HG03378 (cell line): Measurements from ENCODE around the gene PIK3CD.
"Not testable (repeated sequence)": the region's sequence is repeated elsewhere in the genome, so short reads cannot be mapped to it uniquely, and the experiment has no call there.

Experiments
- ATAC-seq: cut with Tn5 transposase; IDR thresholded peaks from one replicate; pipeline ENCODE4 v1.9.1; 2021; ENCODE audit warnings: mild to moderate bottlenecking, moderate library complexity; ENCODE audit not compliant: unreplicated experiment

The PIK3CD gene

GRCh38 chr1:9653491-9654050 is 2.0 kb downstream of the PIK3CD start:
- ATAC-seq: no peak

GRCh38 chr1:9654051-9654833 is 2.7 kb downstream of the PIK3CD start:
- ATAC-seq: no peak

- ATAC-seq: no peak
These were observed 3.5 kb downstream of the PIK3CD start for GRCh38 chr1:9654834-9655723.

- ATAC-seq: no peak
These were observed 4.3 kb downstream of the PIK3CD start for GRCh38 chr1:9655836-9656235.

DNA sequence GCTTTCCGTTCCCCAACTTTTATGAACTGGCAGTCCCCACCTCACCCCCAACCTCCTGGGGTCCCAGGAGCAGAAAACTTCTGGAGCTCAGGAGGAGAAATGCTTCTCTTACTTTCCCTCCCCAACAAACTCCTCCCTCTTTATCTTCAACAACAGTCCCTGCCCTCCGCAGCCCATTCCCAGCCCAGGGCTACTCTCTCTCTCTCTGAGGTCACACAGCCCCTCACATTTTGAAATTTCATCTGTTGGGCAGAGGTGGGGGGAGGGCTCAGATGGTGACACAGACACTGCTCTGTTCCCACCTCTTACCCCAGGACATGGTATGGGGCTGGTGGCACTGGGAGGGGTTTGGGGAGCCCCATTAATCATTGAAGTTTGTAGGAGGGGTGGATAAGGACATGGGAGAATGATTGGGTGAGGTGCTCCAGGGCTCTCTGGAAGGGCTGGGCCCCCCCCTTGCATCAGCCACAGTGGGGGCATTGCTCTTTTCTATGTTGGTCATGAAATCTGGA is 6.0 kb downstream of the PIK3CD start:
- no peak for ATAC-seq

DNA sequence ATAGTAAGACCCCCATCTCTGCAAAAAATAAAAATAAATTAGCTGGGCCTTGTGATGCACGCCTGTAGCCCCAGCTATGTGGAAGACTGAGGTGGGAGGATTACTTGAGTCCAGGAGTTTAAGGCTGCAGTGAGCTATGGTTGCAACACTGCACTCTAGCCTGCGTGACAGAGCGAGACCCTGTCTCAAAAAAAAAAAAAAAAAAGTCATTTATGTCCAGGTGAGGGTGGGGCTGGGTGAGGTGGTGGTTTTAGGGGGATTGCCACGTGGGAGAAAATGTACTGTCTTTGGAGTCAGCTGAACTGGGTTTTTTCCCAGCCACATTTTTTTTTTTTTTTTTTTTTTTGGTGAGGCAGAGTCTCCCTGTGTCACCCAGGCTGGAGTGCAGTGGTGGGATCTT is 6.7 kb downstream of the PIK3CD start:
- ATAC-seq: no peak

- no peak for ATAC-seq
These were observed 7.8 kb downstream of the PIK3CD start for GRCh38 chr1:9659328-9659727.

DNA sequence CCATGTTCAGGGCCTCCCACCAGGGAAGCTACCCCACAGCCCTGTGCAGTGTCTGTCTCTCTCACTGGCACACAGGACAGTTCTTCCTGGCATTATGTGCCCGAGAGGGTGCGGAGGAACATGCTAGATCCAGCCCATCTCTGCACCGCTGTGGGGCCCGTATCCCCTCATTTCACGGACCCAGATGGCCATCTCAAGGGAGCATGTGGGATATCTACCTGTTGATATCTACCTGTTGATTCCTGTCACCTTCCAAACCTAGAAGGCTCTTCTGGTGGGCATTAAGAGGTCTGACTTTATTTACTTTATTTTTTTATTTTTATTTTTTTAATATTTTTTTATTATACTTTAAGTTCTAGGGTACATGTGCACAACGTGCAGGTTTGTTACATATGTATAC is 11.7 kb downstream of the PIK3CD start:
- no peak for ATAC-seq

DNA sequence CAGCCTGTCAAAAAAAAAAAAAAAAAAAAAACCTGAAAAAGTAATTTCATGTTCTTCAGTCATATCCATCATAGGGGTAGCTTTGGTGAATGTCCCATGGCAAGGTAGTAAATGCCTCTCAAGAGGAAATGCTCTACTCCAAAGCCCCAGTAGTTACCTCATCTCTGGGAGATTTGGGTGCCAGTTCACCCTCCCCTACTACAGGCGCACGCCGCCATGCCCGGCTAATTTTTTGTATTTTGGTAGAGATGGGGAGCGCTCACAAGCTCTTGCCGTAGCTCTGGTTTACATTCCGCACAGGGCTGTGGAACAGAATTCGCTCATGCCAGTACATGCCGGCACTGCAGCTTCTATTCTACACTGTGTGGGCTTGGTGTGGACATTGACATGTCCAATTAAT is 13.7 kb downstream of the PIK3CD start:
- no peak for ATAC-seq

DNA sequence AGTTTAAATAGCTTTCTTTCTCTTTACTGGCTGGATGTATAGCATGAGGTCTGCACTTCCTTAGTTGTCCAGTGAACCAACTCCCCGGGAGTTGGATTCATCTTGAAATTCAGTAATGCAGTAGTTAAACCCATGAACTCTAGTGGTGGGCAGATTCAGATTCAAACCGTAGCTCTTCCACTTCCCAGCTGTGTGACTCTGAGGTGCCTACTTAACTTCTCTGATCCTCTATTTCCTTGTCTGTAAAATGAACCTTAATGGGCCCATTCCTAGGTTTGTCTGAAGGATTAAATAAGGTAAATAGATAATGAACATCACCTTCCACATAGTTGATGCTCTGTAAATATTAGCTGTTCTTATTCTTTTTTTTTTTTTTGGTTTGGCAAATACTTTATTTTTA is 16.5 kb downstream of the PIK3CD start:
- no peak for ATAC-seq

- ATAC-seq: no peak
These were observed 18.6 kb downstream of the PIK3CD start for GRCh38 chr1:9670085-9670484.

DNA sequence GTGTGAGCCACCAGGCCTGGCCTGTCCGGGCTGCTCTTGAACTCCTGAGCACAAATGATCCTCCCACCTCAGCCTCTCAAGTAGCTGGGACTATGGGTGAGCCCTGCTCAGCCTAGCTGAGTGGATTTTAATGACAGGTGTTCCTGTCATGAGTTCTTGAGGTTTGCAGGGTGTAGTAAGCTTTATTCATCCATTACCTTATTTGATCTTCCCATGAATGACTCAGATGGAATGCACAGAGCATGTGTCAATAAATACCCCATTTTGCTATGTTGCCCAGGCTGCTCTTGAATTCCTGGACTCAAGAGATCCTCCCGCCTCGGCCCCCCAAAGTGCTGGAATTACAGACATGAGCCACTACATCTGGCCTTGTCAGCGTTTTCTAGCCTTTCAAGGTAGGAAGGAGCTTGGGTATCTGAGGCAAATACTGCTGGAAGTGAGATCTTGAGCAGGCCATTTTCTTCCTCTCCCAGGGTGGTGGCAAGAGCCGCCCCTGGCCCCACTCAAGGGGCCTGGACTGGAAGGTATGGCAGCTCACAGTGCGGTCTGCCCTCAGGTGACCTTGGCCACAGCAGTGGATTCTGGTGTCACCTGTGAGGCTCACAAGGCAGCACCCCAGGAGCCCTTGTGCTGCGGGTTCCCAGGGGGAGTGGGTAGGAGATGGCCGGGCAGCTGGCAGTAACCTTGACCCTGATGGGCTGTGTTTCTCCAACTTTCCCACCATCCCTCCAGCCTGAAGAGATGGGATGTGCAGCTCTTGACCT is 20.0 kb downstream of the PIK3CD start:
- ATAC-seq: no peak

- ATAC-seq: no peak
These were observed 20.9 kb downstream of the PIK3CD start for GRCh38 chr1:9672444-9672843.

GRCh38 chr1:9675393-9675792 is 23.9 kb downstream of the PIK3CD start:
- ATAC-seq: no peak

GRCh38 chr1:9676128-9676527 is 24.6 kb downstream of the PIK3CD start:
- not testable (repeated sequence) for ATAC-seq

DNA sequence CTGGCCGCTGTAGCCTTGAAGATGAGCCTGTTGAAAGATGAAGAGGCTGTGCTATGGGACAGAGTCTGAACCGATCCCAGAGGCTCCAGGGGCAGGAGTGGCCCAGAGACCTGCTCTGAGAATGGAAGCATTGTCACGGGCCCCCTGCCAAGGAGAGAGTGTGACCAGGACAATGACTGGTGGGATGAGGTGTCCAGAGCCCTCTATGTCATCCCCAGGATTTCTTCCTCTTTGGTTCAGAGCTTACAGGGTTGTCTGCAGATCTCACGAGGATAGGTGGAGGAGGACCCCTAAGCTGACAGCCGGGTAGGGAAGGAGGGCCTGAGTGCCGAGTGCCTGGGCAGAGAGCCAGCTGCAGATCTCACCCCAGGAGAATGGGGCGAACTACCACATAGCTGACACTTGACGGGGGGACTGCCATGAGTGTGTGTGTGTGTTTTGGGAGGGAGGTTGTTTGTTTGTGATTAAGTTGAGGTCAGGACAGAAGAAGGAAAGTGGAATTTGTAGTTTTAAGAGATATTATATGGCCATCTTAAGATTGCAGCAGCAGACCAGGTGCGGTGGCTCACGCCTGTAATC is 25.4 kb downstream of the PIK3CD start:
- ATAC-seq: no peak

DNA sequence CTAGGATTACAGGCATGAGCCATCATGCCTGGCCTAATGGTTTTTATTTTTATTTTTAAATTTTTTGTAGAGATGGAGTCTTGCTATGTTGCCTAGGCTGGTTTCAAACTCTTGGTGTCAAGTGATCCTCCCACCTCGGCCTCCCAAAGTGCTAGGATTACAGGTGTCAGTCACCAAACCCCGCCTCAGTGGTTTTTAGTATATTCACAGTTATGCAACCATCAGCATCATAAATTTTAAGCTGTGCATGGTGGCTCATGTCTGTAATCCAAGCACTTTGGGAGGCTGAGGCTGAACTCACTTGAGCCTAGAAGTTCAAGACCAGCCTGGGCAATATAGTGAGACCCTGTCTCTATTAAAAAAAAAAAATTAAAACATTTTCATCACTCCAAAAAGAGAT is 28.6 kb downstream of the PIK3CD start:
- no peak for ATAC-seq

- no peak for ATAC-seq
These were observed 29.3 kb downstream of the PIK3CD start for GRCh38 chr1:9680828-9681227.

- no peak for ATAC-seq
These were observed 33.3 kb downstream of the PIK3CD start for GRCh38 chr1:9684801-9685200.

GRCh38 chr1:9687120-9687873 is 35.8 kb downstream of the PIK3CD start:
- no peak for ATAC-seq
